ENCODE data around the gene UNKL. TPM values are rescaled to one million over a fixed set of nuclear protein-coding genes. Genes with fewer than 3 reads are reported as not detected.

Gene UNKL
- total RNA-seq, 2 donors from 2014 or later: 9.9 to 11.3 TPM

DNA sequence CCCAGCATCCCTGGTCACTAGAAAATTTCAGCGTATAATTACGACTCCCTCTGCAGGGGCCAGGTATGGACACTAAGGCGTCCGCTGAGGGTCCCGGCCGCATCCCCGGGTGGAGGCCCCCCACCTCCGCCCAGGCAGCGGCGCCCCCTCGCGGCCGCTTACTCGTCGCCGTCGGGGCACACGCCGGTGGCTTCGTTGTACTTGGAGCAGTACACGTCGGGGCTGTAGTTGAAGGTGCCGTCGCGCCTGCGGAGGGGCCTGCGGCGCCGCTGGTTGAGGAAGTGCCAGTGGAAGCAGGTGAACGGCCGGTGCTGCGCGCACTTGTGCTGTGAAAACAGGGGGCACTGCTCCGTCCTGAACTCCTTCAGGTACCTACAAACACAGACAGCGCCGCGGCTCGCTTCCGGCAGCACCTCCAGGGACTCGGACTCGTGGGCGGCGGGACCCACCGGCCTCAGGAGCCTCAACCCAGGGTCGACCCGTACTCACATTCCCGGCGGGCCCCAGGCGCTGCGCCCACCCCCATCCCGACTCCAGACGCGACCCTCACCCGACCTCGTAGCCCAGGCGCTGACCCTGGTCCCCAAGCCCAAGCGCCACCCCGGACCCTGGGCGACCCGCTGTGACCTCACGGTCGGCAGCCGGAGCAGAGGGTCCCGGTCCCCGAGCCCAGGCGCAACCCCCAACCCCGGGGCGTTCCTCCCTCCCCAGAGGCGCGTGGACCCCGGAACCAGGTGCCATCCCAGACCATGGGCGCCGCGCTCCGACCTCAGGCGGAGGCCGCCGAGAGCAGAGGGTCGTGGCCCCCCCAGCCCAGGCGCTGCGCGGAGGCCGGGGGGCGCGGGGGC is 596 bp downstream of the UNKL start:
- no peak for DNase-seq (ENCODE audit: low spot score)
- intact Hi-C loops (cut with DNase I): loop anchor here (10.0 kb wide), 2 partner anchors 49 to 121 kb away; partner anchors contain the start of gene TMEM204 (in 1 of the 2)

DNA sequence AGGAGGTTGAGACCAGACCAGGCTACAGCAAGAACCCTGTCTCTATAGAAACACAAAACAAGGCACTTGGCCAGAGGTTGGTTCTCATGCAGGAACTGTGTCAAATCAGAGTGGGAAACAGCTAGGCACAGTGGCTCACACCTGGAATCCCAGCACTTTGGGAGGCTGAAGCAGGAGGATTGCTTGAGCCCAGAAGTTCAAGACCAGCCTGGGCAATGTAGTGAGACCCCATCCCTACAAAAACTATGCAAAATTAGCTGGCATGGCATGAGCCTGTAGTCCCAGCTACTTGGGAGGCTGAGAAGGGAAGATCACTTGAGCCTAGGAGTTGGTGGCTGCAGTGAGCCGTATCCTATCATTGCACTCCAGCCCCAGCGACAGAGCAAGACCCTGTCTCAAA is 1.7 kb downstream of the UNKL start:
- intact Hi-C loops (cut with DNase I): loop anchor here (10.0 kb wide), 2 partner anchors 48 to 122 kb away; partner anchors contain the start of gene TMEM204 (in 1 of the 2)
- no peak for DNase-seq (ENCODE audit: low spot score)

DNA sequence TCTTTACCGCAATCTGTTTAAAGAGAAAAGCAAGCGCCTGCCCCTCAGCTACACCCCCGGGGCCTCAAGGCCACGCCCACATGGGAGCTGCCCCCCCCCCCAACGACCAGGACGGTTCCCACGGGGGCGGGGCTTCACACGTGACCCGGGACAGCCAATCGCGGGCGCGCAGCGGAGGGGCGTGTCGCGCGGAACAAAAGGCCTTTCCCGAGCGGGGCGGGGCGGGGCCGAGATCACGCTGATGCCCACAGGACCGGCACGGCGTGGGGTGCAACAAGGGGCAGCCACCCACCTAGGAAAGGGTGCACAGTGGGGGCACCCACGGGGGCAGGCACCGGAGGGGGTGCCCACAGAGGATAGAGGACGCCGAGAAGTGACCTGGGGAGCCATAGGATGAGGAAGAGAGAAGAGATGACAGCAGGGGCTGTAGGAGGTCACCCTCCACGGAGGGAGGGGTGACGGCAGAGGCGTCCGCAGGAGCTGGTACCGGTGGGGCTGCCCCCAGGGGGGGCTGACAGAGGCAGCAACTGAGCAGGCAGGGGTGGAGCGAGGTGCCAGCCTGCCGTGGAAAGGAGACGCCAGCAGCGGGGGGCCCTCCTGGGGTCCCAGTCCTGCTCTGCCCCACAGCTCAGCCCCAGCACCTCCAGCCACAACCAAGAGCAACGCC is 6.2 kb downstream of the UNKL start:
- peak; percentile 98 for DNase-seq (ENCODE audit: low spot score)
- intact Hi-C loops (cut with DNase I): no loop called here

DNA sequence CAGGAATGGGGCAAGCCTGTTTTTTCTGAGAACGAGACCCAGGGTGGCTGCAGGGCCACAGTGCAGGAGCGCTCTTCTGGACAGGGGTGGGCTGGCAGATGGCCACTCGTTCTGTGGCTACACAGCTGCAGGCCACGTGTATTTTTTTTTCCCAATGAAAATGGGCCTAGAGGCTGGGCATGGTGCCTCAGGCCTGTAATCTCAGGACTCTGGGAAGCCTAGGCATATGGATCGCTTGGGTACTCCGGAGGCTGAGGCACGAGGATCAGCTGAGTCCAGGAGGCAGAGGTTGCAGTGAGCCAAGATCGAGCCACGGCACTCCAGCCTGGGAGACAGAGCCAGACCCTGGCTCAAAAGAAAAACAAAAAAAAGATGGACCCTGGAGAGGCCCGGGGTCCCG is 6.8 kb downstream of the UNKL start:
- intact Hi-C loops (cut with DNase I): no loop called here
- peak; percentile 75 for DNase-seq (ENCODE audit: low spot score)

DNA sequence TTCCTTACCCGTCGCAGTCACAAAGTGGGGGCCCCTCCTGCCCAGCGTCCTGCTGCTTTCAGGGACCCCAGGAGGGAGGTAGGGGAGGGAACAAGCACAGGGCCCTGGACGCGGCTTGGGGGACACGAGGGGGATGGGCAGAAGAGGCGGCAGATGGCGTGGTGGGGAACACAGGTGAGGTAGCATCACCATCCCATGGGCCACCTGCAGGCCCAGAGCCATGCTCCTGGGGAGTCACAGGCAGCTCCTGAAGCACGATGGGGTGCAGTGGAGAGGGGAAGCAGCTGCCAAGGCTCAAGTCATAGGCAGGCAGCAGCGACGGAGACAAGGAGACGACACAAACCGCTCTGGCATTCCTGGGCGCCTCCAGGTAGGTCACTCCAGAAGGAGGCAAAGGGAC is 10.8 kb downstream of the UNKL start:
- no peak for DNase-seq (ENCODE audit: low spot score)
- intact Hi-C loops (cut with DNase I): no loop called here

DNA sequence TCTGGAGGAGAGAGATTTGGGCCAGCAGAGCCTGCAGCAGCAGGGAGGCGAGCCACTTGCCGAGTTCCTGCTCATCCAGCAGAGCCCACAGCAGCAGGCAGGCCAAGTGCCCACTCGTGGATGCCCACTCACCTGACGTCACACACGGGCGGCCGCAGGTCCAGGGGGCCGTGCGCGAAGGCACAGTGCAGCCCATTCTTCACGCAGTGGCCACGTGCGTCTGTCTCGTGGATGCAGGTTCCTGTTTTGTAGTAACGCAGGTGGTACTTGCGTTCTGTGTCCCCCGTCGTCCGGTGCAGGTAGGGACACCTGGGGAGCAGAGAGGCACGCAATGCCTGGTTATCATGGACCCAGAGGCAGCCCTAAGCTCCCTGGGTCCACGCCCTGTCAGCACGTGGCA is 11.5 kb downstream of the UNKL start:
- intact Hi-C loops (cut with DNase I): no loop called here
- DNase-seq (ENCODE audit: low spot score): no peak

DNA sequence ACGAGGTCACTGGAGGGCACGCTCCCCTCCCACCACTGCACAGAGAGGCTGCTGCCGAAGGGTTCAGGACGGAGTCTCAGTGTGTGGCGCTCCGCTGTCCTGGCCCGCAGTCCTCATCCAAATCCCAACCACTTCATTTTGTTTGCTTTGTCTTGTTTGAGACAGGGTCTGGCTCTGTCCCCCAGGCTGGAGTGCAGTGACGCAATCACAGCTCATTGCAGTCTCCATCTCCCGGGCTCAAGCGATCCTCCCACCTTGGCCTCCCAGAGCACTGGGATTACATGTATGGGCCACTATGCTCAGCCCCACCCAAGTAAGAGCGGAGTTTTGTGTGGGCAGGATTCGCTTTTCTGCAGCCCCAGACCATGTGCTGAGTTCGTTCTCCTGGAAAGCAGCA is 12.7 kb downstream of the UNKL start:
- intact Hi-C loops (cut with DNase I): no loop called here
- no peak for DNase-seq (ENCODE audit: low spot score)

DNA sequence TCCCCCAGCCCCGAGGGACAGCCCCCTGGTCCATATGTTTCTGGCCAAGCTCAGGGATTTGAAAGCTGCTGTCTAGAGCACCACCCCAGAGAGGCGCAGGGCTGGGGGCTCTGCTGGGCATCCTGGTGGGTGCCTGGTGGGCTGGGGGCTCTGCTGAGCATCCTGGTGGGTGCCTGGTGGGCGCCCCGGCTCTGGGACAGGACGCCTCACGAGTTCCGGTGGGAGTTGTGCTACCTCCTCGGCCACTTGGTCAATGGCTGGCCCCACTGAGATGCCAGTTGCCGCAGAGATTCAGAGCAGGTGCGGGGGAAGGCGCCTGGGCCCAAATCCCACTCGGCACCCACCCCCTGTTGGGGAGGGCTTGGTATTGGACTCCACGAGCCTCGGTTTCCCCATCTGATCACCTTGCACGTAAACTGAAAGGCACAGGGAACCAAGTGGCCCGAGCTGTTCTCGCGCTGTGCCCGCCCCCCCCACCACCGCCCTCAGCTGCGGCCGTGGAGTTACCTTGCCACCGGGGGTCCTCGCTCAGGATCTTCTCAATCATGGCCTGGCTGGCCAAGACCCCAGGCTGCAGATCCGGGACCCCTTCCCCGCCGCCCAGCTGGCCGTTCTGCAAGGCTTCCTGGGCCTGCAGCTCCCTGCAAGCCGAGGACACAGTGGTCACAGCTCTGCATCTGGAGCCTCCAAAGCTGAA is 13.3 kb downstream of the UNKL start:
- DNase-seq (ENCODE audit: low spot score): no peak
- intact Hi-C loops (cut with DNase I): no loop called here

DNA sequence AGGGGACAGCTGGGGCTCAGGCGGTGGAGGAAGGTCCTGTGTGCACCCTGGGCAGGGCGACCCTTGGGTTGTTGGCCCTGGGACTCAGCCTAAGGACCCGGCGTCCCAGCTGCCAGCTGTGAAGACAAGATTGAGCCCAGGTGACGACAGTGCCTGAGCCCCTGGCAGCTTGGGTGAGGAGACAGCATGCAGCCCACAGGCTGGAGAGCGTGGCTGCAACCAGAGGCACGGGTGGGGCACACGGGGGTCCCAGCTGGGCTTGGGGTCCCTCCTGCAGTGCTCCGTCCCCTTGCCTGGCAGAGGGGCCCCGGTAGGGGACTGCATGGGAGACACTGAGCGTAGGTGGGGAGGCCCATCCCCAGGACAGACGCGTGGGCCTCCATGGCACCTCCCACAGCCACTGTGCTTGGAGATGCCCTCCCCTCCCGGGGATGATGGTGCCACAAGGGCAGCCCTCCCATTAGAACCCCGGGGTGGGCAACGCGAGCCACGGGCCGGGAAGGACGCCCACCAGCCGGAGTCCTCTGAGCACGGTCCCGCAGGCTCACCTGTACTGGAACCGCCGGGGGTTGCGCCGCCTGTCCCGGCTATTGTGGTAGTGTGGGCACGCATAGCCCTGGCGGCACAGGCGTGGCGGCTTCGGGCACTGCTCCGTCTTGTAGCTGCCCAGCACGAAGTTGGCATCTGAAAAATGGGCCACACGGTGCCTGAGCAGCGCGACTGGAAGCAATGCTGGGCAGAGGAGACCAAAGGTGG is 15.5 kb downstream of the UNKL start:
- intact Hi-C loops (cut with DNase I): no loop called here
- no peak for DNase-seq (ENCODE audit: low spot score)

DNA sequence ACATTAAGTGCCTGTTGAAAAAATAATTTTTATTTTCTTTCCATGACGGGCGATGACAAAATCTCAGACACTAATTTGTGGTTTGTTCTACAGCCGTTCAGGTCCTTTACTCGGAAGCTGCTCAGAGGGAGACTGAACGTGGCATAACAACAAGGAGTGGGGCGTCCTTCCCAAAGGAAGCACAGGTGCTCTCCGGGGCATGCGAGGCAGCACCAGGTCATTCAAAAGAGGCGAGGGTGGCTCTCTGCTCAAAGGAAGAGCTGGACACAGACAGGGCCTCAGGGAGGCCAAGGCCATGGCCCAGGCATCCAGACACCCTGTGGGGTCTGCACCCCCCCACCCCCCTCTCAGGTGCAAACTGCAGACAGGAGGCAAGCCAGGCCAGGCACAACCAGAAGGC is 16.2 kb downstream of the UNKL start:
- intact Hi-C loops (cut with DNase I): no loop called here
- DNase-seq (ENCODE audit: low spot score): no peak

DNA sequence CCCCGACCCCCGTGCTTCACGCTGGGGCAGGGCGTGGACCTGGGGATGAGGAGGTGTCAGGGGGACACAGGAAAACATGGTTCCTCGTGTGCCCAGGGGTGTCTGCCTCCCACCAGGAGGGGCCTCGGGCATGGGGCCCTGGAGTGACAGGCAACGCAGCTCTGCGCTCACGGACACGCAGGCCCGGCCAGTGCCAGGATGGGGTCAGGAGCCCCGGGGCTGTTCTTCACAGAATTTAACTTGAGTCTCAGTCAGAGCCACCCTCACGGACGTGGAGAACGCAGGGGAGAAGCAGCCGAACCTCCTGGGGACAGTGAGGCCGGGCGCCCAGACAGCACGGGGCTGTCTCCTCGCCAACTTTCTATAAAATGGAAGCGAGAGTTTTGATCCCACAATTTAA is 16.7 kb downstream of the UNKL start:
- DNase-seq (ENCODE audit: low spot score): no peak
- intact Hi-C loops (cut with DNase I): no loop called here

DNA sequence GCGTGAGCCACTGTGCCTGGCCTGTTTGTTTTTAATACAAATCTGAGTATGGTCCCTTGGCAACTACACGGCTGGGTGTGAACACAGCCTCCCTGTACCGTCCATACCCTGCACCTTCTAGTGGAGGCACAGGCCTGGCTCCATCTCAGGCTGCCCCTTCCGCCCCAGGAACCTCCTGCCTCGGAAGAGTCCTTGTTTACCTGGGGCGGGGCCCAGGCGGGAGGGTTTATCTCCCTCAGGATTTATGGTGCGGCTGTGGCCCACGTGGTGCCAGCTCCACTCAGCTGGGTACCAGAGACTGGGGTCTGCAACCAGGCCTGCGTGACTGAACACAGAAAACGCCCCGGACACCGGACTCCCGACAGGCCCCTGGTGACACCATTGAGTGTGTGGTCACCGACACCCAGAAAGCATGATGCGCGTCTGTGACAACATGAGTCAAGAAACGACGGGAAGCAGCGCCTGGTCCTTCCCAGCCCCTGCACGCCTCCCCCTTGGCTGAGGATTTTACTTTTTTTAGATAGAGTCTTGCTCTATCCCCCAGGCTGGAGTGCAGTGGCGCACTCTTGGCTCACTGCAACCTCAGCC is 19.0 kb downstream of the UNKL start:
- intact Hi-C loops (cut with DNase I): no loop called here
- DNase-seq (ENCODE audit: low spot score): no peak

DNA sequence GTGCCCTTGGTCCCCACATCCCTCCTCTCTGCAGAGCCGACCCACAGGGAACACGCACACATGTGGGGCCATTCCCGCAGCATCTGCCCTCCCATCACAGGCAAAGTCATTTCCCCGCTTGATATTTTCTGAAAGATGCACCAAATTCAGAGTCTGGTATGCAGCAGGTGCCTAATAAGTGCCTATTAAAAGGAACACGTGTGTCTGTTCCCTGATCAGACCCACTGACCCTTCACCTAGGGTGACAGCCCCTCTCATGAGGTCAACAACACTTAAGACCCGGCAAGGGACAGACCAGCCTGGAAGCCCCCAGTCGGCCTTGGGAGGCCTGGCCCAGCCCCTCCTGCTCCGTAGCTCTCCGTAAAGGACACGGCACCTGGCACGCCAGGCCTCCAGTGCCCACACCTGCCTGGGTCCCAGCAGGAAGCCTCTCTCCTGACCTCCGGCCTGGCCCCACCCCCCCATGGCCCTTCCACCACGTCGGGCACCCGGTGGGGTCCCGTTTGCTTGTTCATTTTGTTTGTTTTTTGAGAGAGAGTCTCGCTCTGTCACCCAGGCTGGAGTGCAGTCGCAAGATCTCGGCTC is 20.0 kb downstream of the UNKL start:
- intact Hi-C loops (cut with DNase I): no loop called here
- peak; percentile 56 for DNase-seq (ENCODE audit: low spot score)

DNA sequence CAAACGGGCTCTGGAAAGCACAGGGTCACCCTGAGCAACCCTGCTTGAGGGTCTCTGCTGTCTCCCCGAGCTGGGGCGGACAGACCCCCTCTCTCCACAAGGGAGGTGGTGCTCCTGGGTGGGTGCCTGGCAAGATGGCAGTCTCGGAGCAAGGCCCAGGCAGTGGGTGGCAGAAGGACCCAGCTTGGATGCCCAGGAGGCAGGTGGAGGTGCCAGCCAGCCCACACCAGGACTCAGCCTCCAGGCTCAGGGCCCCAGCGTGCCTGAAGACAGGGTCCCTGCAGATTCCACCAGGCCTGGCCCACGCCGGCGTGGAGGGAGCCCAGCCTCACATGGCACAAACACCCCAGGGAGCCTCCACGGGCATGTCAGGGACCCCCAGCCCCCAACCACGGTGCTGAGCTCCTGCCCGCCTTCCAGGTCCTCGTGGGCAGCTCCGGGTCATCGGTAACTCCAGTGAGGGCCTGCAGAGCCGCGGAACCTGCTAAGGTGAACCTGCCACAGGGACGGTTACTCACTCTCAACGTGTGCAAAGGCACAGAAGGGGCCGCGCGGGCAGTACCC is 20.8 kb downstream of the UNKL start:
- no peak for DNase-seq (ENCODE audit: low spot score)
- intact Hi-C loops (cut with DNase I): no loop called here

DNA sequence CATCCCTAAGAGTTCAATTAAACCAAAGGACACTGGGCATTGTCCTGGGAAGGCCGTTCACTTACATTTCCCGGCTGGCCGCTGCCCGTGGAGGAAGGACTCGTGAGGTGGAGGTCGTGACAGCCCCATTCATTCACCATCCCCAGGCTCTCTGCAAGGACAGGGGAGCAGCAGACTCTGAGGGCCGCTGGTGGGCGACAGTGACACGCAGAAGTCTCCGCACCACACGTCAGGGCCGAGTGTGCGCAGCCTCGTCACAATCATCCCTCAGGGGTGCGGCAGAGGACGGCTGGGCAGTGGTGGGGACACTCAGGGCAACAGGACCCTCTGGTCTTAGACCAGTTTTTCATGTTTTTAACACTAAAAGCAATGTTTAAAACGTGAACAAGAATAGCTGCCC is 21.7 kb downstream of the UNKL start:
- DNase-seq (ENCODE audit: low spot score): no peak
- intact Hi-C loops (cut with DNase I): no loop called here

DNA sequence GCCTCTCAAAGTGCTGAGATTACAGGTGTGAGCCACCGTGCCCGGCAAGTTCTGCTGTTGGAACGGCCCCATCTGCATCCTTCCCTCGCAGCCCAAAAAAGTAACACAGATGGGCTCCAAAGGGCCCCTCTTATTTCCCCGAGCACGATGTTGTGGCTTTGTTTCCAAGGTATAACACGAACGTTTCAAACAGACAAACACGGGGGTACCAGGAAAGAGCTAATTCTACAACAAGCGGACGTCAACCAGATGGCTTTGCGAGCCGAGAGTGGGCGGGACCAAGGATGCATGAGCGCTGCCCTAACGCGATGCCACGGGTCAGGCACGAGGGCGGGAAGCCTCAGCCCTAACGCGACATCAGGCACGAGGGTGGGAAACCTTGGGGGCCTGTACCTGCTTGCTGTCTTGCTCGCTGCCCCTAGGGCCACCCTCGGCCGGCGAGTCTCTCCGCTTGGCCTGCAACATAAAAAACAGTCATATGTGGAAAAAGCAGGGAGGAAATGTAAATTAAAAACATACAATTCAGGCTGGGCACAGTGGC is 24.2 kb downstream of the UNKL start:
- DNase-seq (ENCODE audit: low spot score): no peak
- intact Hi-C loops (cut with DNase I): no loop called here

DNA sequence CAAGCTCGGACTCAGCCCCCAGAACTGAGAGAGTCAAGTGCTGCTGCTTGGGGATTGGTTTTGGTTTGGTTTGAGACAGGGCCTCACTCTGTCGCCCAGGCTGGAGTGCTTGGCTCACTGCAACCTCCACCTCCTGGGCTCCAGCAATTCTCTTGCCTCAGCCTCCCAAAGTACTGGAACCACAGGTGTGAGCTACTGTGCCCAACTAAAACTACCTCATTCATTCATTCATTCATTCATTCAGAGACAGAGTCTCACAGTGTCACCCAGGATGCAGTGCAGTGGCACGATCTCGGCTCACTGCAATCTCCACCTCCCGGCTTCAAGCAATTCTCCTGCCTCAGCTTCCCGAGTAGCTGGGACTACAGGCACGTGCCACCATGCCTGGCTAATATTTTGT is 24.7 kb downstream of the UNKL start:
- DNase-seq (ENCODE audit: low spot score): no peak
- intact Hi-C loops (cut with DNase I): no loop called here

DNA sequence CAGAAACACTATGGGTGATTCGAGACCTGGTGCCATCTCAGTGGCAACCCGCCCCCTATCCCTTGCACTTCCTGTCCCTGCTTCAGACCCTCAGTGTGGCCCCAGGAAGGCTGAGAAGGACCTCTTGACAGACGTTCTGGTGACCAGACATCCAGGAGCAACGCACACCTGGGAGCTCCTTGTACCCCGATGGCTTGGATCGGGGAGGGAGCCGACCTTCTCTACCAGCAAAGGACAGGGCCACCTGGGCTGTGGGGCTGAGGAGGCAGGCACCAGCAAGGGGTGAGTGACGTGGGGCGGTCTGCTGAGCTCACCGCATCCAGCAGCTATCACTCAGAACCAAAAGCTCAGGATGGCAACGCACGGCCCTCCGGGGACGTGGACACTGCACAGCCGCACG is 27.2 kb downstream of the UNKL start:
- intact Hi-C loops (cut with DNase I): no loop called here
- no peak for DNase-seq (ENCODE audit: low spot score)
